ENCODE measurements around the gene MBD3.

MBD3 gene

DNA sequence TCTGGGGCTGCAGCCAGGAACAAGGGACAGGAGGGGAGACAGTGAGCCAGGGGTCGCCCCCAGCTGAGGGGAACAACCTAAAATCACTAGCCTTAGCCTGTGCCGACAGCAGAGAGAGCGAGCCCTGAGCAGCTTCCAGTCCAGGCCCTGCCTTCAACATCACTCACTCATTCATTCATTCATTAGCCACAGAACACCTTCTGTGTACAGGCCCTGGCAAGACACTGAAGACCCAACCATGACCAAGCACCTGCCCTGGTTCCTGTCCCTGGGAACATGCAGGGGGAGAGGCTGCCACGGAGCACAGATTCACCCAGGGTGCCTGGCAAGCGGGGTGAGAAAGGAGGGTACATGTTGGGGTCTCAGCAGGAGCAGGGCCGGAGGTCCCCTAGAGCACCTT lies 29.4 kb downstream of the MBD3 start:
- ChIA-PET CTCF (no interaction called here), POLR2A (interaction anchor here (0.9 to 2.2 kb wide), 2 partner anchors 27 to 30 kb away, joined by 3 to 6 read pairs; partner anchors contain the start of gene MBD3)
- TF ChIP-seq SP1 (IDR thresholded peaks at IDR 0.05) (no peak), FOXK2 (IDR thresholded peaks at IDR 0.05) (no peak), CTBP1 (IDR thresholded peaks at IDR 0.05; ENCODE audit: borderline replicate concordance) (no peak)
- no peak for DNase-seq (ENCODE audit: extremely low spot score)

DNA sequence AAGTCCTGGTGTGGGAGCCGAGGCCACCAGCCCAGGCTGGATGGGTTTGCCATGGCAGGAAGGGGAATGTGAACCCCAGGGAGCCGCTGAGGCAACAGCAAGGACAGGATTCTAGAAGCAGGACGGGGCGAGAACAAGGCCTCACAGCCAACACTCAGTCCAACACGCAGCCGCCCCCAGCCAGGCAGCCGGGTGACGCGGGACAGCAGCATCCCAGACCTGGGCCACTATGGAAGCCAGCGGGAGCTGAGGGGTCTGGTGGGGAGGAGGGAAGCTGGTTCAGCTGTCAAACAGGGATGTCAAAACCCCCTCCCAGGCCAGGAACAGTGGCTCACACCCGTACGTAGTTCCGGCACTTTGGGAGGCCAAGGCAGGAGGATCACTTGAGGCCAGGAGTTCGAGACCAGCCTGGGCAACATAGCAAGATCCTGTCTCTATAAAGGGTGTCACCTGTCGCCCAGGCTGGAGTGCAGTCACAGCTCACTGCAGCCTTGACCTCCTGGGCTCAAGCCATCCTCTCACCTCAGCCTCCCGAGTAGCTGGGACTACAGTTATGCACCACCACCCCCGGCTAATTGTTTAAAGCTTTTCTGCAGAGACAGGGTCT lies 31.3 kb downstream of the MBD3 start:
- TF ChIP-seq ELF4 (IDR thresholded peaks at IDR 0.05): no peak
- TF ChIP-seq CTBP1 (IDR thresholded peaks at IDR 0.05; ENCODE audit: borderline replicate concordance): no peak
- no peak for TF ChIP-seq BHLHE40 (IDR thresholded peaks at IDR 0.05; ENCODE audit: borderline replicate concordance)
- no peak for TF ChIP-seq HDGF (IDR thresholded peaks at IDR 0.05; ENCODE audit: borderline replicate concordance)
- TF ChIP-seq ZNF384 (IDR thresholded peaks at IDR 0.05): no peak
- no peak for TF ChIP-seq FOXA1 (IDR thresholded peaks at IDR 0.05)
- no peak for TF ChIP-seq NFRKB (IDR thresholded peaks at IDR 0.05)
- TF ChIP-seq L3MBTL2 (conservative IDR thresholded peaks at IDR 0.05): no peak
- no peak for TF ChIP-seq SP1 (IDR thresholded peaks at IDR 0.05)
- TF ChIP-seq LEF1 (IDR thresholded peaks at IDR 0.05; ENCODE audit: borderline replicate concordance): no peak
- TF ChIP-seq FOXM1 (IDR thresholded peaks at IDR 0.05; ENCODE audit: borderline replicate concordance): no peak
- no peak for TF ChIP-seq SUZ12 (IDR thresholded peaks at IDR 0.05)
- no peak for TF ChIP-seq FOXK2 (IDR thresholded peaks at IDR 0.05)
- TF ChIP-seq ARNT (IDR thresholded peaks at IDR 0.05): no peak
- TF ChIP-seq TARDBP (IDR thresholded peaks at IDR 0.05): no peak
- TF ChIP-seq, protein P1, sequence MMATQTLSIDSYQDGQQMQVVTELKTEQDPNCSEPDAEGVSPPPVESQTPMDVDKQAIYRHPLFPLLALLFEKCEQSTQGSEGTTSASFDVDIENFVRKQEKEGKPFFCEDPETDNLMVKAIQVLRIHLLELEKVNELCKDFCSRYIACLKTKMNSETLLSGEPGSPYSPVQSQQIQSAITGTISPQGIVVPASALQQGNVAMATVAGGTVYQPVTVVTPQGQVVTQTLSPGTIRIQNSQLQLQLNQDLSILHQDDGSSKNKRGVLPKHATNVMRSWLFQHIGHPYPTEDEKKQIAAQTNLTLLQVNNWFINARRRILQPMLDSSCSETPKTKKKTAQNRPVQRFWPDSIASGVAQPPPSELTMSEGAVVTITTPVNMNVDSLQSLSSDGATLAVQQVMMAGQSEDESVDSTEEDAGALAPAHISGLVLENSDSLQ (IDR thresholded peaks at IDR 0.05): no peak
- DNase-seq (ENCODE audit: extremely low spot score): no peak
- CTCF ChIA-PET: no interaction called here
- POLR2A ChIA-PET: no interaction called here

GRCh38 chr19:1560286-1560882 lies 32.3 kb downstream of the MBD3 start:
- ChIA-PET CTCF (no interaction called here), POLR2A (interaction anchor here (2.3 kb wide), 1 partner anchor 30 kb away, joined by 7 read pairs; no protein-coding TSS in a partner anchor)
- TF ChIP-seq L3MBTL2 (conservative IDR thresholded peaks at IDR 0.05): no peak
- no peak for TF ChIP-seq HDGF (IDR thresholded peaks at IDR 0.05; ENCODE audit: borderline replicate concordance)
- TF ChIP-seq ARNT (IDR thresholded peaks at IDR 0.05): no peak
- no peak for TF ChIP-seq ZNF384 (IDR thresholded peaks at IDR 0.05)
- TF ChIP-seq CTBP1 (IDR thresholded peaks at IDR 0.05; ENCODE audit: borderline replicate concordance): no peak
- TF ChIP-seq FOXM1 (IDR thresholded peaks at IDR 0.05; ENCODE audit: borderline replicate concordance): no peak
- no peak for TF ChIP-seq LEF1 (IDR thresholded peaks at IDR 0.05; ENCODE audit: borderline replicate concordance)
- no peak for TF ChIP-seq SP1 (IDR thresholded peaks at IDR 0.05)
- no peak for TF ChIP-seq NFRKB (IDR thresholded peaks at IDR 0.05)
- no peak for TF ChIP-seq TARDBP (IDR thresholded peaks at IDR 0.05)
- TF ChIP-seq ELF4 (IDR thresholded peaks at IDR 0.05): no peak
- no peak for TF ChIP-seq FOXA1 (IDR thresholded peaks at IDR 0.05)
- no peak for TF ChIP-seq FOXK2 (IDR thresholded peaks at IDR 0.05)
- TF ChIP-seq, protein P1 (IDR thresholded peaks at IDR 0.05): no peak
- no peak for TF ChIP-seq SUZ12 (IDR thresholded peaks at IDR 0.05)
- no peak for TF ChIP-seq BHLHE40 (IDR thresholded peaks at IDR 0.05; ENCODE audit: borderline replicate concordance)
- DNase-seq (ENCODE audit: extremely low spot score): no peak

- DNase-seq (ENCODE audit: extremely low spot score): no peak
- TF ChIP-seq TARDBP (IDR thresholded peaks at IDR 0.05) (no peak), SUZ12 (IDR thresholded peaks at IDR 0.05) (no peak), FOXM1 (IDR thresholded peaks at IDR 0.05; ENCODE audit: borderline replicate concordance) (no peak), ELF4 (IDR thresholded peaks at IDR 0.05) (no peak), FOXA1 (IDR thresholded peaks at IDR 0.05) (no peak), ARNT (IDR thresholded peaks at IDR 0.05) (no peak), HDGF (IDR thresholded peaks at IDR 0.05; ENCODE audit: borderline replicate concordance) (no peak), L3MBTL2 (conservative IDR thresholded peaks at IDR 0.05) (no peak), CTBP1 (IDR thresholded peaks at IDR 0.05; ENCODE audit: borderline replicate concordance) (no peak), BHLHE40 (IDR thresholded peaks at IDR 0.05; ENCODE audit: borderline replicate concordance) (no peak), FOXK2 (IDR thresholded peaks at IDR 0.05) (no peak), SP1 (IDR thresholded peaks at IDR 0.05) (no peak), LEF1 (IDR thresholded peaks at IDR 0.05; ENCODE audit: borderline replicate concordance) (no peak), NFRKB (IDR thresholded peaks at IDR 0.05) (no peak), ZNF384 (IDR thresholded peaks at IDR 0.05) (no peak)
- TF ChIP-seq, protein P1 (IDR thresholded peaks at IDR 0.05): no peak
- ChIA-PET CTCF (no interaction called here), POLR2A (interaction anchor here (2.3 kb wide), 1 partner anchor 32 kb away, joined by 7 read pairs; no protein-coding TSS in a partner anchor)
These were observed 34.1 kb downstream of the MBD3 start for GRCh38 chr19:1558552-1558951.

GRCh38 chr19:1556390-1557070 lies 36.1 kb downstream of the MBD3 start:
- CTCF ChIA-PET: no interaction called here
- TF ChIP-seq ELF4 (IDR thresholded peaks at IDR 0.05) (no peak), FOXA1 (IDR thresholded peaks at IDR 0.05) (no peak), FOXM1 (IDR thresholded peaks at IDR 0.05; ENCODE audit: borderline replicate concordance) (no peak), SUZ12 (IDR thresholded peaks at IDR 0.05) (no peak), CTBP1 (IDR thresholded peaks at IDR 0.05; ENCODE audit: borderline replicate concordance) (no peak)
- no peak for DNase-seq (ENCODE audit: extremely low spot score)
- POLR2A ChIA-PET: no interaction called here
